PC-9 (cell line): ENCODE measurements around the gene DDR1.

ENCODE experiments used
- CTCF ChIP-seq: fragments of 200-600 bp; sonication (generic); conservative IDR thresholded peaks from 2 replicates; pipeline ENCODE4 v1.6.1; 2017; ENCODE audit warnings: mixed run types, antibody characterized with exemption, mild to moderate bottlenecking, moderate library complexity
- EZH2 ChIP-seq: fragments of 200-600 bp; sonication (generic); IDR thresholded peaks from 2 replicates; pipeline ENCODE4 v1.8.0; 2017; ENCODE audit warnings: antibody characterized with exemption, low read depth

DNA sequence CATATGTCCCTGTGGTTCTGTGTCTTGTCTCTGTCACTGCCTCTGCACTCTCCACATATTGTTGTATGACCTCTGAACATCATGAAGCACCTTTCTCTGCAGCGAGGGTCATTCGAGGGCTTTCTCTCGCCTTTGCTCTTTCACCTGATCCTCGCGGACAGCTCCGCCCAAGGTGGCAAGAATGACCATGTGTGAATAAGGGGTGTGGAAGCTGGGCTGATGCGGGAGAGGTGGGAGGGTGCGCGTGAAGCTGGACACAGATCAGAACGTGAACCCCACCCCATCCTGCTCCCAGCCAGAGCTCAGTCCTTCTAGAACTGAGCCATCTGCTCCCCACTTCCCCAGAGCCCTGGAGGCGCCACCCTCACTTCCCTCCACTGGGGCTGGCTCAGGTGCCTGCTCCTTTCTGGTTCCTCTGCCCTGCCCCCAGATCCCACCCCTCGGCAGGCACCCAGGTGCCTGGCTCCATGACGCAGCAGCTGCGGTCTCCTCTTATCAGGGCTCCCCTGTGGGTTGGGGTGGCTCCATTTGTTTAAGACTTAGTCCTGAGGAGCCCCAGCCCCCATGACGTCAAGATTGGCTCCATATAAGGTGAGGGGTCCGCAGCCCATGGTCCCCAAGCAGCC, 56.2 kb downstream of the DDR1 start, which contains the start of gene MUCL3:
- TF ChIP-seq EZH2 = no peak
- TF ChIP-seq CTCF = no peak
